Eye (tissue), 1 donor: ENCODE data around the gene GPR15LG.

ENCODE experiments used
- DNase-seq: peaks from one replicate; pipeline ENCODE4 v3.0.0-alpha.2; 2015

GPR15LG gene

DNA sequence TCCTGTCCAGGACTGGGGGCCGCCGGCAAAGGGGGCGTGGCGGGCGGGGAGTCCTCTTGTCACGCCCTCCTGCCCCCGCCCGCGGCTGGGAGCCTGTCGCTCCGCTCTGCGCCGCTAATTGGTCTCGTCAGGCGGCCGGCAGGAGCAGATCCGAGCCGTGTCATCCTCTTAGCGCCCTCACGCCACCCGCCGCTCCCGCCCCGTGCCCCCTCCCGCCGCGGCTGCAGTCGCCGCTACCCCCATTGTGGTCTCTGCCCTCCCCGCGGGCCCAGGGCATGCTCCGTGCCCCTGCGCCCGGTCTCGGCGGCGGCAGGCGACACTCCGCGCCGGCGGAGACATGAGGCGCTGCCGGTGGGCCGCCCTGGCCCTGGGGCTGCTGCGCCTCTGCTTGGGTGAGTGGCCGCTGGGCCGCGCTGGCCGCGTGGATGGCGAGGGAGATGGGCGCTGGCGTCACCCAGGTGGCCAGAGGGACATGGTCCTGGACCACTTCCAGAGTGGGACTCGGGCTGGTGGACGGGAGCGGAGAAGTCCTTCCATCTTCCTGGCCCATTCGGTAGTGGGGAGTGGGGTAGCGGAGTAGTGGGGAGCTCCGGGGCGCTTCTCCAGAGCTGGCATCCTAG, 20.9 kb downstream of the GPR15LG start, which contains the start of gene CDHR1:
TSS of gene CDHR1 (plus strand) at position 114 of the 620 bp plus-strand sequence. CDS start at position 338, 224 bp downstream.
- peak; percentile 70 for DNase-seq

DNA sequence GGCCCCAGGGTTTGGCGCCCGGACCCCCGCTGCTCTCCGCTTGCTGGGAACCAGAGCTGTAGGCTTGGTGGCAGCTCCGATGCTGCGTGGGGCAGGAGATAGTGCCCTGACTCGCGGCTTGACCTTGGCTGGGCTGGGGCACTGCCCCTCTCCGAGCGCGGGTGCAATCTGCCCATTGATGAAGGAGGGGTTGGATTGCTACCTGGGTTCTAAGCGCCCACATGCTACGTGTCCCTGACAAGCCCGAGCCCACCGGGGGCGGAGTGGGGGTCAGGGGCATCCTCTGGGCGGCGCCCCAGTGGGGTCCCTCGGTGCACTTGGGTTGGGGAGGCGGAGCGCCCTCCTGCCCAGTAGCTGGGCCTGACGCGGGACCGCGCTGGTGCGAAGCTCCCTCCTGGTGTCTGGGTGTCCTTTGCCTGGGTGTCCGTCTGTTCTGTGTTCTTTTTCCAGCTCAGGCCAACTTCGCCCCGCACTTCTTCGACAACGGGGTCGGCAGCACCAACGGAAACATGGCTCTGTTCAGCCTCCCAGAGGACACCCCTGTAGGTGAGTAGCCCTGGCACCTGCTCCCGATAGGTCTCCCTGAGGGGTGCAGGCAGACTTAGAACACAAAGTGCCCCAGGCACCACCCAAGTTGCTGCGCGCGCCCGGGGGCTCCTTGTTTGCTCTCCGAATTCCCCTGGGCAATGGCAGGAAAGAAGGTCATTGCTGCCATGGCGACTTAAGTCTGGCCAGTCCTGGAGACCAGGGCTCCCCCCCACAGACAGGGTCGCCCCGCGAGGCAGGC, 21.6 kb downstream of the GPR15LG start:
- DNase-seq: peak; percentile 37

DNA sequence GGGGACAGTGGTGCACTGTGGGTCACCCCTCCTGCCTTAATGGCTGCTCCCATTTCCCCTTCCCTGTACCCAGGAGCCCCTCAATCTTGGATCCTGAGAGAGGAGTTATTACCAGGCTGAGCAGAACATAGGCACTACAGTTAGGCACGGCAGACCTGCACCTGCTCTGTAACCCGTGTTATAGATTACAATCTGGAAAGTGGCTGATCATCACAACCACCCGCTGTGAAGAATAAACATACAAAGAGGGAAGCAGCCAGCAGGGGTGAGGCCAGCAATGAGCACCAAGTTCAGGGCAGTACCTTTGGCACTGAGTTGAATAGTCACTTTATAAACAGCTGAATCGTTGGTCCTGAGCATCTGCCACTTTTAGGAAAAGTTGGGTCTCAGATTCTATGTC, 22.5 kb downstream of the GPR15LG start:
- peak; percentile 18 for DNase-seq

DNA sequence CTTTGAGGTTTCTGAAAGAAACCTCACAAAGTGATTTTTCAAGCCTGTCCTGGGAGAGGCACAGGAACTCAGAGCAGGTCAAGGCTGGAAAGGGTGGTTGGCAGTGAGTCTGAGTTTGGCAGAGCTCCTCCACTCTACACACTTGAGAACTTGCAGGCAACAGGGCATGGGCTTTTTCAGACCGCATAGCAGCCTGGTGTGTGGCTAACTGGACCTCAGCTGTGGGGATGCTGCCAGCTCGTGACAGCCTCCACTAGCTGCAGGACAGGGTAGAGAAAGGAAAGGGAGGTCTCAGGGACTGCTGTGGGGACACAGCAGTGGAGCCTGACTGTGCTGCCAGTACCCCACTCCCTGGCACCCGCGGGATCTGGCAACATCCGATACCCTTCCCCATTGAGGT, 23.3 kb downstream of the GPR15LG start:
- no peak for DNase-seq

DNA sequence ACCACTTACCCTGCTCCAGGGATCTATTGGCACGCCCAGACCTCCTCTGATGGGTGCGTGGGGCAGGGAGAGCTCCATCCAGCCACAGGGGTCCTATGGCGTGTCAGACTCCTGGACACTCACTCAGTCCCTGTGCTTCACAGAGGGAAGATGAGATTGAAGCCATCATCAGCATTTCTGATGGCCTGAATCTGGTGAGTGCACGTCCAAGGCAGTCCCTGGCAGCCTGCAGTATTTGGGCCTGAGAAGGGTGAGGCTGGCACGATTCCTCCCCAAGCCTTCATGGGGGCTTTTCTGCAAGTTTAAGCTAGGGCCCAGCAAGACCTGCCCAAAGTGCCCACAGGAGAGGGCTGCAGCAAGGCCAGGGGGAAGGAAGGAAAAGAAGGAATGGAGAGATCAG, 24.0 kb downstream of the GPR15LG start:
- DNase-seq: no peak

DNA sequence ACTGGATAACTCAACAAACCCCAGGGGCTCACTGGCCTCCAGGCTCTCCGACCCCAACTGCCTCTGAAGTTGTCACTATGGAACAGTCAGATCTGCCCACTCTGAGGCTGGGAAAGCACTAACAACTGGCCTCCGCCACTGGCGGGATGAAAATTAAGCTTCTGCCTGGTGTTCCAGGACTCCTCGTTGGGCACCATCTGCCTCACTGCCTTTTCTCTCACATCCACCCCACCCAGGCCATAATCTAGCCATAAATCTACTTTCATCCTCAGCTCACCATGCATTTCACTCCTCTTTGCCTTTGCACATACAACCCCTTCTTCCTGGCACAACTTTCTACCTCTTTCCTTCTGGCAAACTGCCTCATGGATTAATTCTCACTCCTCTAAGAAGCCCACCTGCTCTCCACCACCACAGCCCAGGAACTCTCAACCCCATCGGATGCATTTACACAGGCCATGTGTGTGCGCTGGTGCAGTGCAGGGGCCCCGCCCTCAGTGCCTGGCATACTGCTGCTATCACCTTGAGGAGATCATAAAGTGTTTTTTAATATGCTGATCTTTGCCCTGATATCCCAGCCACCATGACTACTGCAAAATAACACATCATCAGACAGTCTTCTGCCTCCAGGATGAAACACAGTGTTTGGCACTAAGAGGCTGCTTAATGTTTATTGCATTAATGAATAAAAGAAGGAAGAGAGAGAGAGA, 24.8 kb downstream of the GPR15LG start:
- no peak for DNase-seq

DNA sequence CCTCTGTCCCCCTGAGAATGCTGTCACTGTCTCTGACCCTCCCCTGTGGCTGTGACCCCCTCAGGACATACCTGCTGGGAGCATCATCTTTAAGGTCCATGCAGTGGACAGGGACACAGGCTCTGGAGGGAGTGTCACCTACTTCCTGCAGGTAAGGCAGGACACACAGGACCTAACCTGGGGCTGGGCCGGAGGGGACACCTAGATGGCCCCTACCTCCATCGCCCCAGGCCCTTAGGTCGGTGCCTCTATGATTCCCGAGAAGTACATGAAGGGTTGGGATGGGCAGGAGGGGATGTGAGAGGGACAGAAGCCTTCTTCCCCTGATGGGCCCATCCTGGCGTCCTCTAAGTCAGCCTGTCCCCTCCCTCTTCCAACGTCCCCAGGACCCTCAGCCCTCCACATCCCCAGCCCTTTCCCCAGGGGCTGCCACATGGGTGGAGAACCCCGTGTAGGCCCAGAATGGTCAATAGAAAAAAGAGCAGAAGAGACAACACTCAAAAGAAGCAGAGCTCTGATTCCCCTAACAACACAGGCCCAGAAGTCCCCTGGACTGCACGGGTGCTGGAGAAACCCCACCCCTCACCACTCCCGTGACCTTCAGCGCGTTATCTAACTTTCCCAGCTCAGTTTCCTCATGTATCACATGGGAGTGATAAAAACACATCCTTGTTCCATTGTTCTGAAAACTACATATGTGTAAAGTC, 27.1 kb downstream of the GPR15LG start:
- DNase-seq: no peak

DNA sequence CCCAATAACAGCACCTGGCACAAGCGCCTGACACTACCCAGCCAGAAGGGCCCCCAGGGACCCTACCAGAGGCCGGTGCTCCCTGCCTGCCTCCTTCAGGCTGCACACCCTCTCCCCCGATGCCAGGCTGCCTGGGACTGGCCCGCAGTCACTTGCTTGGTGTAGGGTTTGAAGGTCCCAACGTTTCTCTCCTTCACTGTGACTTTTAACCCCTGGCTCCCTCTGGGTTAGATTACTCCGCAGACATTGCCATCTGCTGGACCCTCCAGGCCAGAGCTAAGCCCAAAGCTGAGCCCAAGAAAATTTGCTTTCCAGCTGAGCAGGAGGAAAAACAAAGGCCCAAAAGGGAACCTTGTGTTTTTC, 27.6 kb downstream of the GPR15LG start:
- no peak for DNase-seq

DNA sequence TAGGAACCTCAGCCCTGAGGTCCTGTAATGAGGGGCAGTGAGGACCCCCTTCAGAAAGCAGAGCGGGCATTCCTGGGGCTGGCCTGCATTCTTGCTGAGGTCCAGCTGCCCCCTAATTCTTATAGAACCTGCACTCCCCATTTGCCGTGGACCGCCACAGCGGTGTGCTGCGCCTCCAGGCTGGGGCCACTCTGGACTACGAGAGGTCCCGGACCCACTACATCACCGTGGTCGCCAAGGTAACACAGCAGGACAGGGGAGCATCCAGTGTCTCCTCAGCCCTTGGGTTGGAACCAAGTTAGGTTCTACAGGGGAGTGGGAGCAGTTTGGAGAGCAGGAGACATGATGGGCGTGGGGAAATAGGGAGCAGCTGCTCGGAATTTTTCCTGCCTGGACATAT, 28.1 kb downstream of the GPR15LG start:
- no peak for DNase-seq

DNA sequence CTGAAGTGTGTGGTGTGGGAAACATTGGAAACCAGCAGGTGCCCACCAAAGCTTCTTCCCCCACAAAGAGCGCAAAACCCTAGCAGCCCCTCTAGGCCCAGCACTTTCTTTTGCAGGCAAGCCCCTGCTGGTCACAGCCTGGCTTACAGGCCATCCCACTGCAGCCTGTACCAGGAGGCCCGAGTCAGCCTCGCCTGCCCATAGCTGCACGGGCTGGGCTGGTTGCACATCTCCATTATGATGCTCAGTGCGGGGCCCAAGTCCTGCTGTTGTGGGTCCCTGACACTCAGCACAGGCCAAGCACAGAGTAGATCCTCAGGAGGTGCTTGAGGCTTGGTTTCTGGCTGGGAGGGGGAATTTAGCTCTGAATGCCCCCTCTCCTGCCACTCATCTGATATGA, 28.7 kb downstream of the GPR15LG start:
- no peak for DNase-seq

DNA sequence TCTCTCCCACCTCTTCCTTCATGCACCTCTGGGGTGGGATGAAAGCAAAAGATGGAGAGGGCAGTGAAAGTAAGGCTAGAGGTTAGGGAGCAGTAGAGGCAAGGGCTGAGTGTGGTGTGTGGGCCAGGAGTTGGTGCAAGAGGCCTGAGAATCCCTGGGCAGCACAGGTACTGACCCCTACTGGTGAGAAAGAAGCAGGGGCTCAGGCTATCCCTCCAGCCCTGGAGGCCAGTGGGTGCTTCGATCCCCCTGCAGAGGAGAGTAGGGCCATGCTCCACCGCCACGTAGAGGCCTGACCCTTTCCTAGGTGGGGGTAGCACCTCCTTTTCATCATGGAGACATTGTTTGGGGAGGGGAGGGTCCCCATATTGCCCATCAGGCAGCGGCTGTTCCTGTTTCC, 30.5 kb downstream of the GPR15LG start:
- no peak for DNase-seq

DNA sequence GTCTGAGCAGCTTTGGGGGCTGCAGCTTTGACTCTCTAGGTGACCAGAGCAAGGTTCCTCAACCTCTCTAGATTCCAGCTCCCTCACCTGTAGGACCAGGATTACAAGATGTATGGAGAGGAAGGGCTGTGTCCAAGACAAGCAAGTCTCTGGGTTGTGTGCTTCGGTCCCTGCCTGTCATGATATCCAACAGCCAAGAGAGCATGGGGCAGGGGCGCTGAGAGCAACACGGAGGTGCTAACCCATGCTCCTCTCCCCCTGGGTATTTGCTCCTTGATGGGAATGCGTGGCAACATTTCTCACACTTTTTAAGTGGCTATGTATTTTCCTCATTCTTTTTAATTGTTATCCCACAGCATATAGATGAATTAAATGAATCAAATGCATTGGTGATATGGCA, 31.0 kb downstream of the GPR15LG start:
- DNase-seq: no peak

DNA sequence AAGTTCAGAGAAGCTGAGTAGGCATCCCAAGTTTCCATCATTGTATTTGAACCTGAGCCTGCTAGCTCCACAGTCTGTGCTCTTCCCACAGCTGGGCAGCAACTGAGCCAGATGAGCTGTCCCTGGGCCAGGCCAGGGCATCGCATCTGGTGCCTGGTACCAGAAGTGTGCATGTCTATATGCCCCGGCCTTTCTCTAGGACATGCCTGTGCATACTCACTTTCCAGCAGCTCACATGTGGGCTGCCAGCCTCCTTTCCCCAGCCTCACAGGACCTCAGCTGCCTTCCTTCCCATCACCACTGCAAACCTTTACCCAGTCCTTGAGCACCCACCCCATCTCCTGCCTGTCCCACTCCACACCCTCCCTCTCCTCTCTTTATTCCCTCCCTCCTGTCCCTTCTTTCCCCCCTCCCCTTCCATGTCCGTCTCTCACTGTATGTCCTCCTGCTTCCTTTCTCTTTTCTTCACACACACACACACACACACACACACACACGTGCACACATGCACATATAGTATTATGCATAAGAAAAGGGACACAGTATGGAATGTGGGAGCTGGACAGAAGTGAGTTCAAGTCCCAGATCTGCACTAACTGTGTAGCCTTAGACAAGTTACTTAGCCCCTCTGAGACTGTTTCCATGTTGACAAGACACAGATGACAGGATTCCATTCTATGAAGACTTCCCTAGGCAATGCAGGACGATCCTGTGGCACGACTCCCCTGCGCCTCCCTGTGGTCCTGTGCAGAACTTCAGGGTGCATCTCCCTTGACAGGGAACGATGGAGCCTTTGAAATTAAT, 31.6 kb downstream of the GPR15LG start:
- peak; percentile 82 for DNase-seq

DNA sequence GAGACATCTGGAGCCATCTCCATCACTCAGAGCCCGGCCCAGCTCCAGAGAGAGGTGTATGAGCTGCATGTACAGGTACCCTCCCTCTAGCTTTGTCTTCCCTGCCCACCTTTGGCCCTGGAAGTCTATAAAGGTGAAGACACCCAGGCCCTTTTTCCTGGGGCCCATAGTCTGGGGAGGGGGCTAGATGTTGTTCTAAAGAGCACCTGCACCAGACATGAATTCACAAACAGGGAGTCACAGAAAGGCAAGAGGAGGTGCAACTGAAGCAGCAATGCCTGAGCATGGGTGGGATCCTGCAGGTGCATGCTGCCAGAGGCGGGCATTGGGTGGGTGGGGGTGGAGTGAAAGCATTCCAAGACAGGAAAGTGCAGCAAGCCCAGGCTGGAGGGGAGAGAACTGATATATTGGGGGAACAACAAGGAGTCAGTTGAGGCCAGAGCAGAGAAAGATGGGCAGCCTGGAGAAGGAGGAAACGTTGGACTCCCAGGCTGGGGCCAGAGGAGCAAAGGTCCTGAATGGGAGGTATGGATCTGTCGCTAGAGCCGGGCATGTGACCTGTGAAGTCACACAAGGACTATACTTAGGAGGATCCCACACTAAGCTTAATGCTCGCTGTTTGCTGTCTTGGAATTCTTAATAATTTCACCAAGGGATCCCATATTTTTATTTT, 32.4 kb downstream of the GPR15LG start:
- no peak for DNase-seq

DNA sequence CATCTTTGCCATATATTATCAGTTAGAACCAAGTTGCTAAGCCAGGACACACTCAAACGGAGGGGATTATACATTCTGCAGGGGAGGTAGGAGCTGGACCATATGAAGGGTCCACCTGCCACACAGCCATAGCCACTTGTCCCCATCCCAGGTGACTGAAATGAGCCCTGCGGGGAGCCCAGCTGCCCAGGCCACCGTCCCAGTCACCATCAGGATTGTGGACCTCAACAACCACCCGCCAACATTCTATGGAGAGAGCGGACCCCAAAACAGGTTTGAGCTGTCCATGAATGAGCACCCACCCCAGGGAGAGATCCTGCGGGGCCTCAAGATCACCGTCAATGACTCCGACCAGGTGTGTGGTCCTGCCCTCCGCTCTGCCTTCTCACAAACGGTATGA, 34.4 kb downstream of the GPR15LG start:
- no peak for DNase-seq

DNA sequence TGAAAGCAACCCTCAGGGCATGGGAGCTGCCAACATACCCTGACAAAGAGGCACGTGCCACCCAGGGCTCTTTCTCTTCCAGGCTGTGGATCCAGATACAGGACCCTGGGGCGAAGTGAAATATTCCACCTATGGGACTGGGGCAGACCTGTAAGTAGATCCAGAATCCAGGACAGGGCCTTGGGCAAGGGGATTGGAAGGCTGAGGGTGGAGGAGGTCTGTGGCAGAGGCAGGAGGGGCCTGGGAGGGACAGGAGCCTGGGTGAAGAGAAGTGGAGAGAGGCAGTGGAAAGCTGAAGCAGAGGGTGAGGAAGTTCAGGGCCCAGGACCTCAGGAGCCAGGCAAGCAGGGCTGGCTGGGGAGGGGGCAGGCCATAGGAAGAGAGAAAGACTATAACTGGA, 38.0 kb downstream of the GPR15LG start:
- DNase-seq: no peak

DNA sequence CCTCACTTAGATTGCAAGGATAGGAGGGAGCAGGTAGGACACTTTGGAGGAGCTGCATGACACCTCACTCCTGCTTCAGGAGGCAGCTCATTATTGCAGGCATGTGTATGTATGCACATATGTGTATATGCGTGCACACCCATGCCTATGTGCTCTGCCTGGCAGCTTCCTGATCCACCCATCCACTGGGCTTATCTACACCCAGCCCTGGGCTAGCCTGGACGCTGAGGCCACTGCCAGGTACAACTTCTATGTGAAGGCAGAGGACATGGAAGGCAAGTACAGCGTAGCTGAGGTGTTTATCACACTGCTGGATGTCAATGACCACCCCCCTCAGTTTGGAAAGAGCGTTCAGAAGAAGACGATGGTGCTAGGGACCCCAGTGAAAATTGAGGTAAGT, 38.4 kb downstream of the GPR15LG start:
- DNase-seq: no peak

DNA sequence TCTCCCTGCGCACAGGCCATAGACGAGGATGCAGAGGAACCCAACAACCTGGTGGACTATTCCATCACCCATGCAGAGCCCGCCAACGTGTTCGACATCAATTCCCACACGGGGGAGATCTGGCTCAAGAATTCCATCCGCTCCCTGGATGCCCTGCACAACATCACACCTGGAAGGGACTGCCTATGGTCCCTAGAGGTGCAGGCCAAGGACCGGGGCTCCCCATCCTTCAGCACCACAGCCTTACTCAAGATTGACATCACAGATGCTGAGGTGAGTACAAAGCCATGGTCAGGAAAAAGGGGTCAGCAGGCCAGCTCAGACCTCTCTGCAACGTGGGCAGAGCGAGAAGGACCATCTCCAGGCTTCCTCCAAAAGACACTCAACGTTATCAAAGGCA, 39.5 kb downstream of the GPR15LG start:
- DNase-seq: no peak

DNA sequence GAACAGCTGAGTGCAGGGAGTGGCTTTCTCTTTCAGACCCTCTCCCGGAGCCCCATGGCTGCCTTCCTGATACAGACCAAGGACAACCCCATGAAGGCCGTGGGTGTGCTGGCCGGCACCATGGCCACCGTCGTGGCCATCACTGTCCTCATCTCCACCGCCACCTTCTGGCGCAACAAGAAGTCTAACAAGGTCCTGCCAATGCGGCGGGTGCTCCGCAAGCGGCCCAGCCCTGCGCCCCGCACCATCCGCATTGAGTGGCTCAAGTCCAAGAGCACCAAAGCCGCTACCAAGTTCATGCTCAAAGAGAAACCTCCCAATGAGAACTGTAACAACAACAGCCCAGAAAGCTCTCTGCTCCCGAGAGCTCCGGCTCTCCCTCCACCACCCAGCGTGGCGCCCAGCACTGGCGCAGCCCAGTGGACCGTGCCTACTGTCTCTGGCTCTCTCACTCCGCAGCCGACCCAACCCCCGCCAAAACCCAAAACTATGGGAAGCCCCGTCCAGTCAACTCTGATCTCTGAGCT, 40.5 kb downstream of the GPR15LG start:
- DNase-seq: no peak

DNA sequence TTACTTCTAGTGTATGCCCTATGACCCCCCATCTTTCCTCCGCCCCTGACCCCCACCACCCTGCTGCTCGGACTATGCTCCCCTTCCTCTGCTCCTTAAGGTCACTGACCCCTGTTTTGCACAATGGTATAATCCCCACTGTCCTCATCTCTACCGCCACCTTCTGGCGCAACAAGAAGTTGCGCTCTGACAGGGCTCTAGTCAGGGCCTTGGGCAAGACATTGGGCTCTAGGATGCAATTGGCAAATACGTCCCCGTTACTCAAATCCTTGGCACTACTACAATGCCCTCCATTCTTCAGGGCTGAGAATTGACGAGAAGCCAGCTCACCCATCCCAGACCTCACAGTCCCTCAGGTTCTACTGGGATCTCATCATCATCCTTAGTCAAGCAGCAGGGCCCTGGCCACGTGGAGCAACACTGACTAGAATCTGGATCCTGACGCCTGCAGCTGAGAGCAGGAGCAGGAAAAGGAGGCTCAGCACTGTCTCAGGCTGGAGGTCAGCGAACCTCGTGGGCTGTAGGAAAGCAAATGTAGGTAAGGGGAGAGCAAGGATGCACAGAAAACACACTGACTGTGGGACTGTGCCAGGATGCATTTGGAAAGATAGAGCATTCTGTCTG, 41.1 kb downstream of the GPR15LG start:
- DNase-seq: peak; percentile 19

DNA sequence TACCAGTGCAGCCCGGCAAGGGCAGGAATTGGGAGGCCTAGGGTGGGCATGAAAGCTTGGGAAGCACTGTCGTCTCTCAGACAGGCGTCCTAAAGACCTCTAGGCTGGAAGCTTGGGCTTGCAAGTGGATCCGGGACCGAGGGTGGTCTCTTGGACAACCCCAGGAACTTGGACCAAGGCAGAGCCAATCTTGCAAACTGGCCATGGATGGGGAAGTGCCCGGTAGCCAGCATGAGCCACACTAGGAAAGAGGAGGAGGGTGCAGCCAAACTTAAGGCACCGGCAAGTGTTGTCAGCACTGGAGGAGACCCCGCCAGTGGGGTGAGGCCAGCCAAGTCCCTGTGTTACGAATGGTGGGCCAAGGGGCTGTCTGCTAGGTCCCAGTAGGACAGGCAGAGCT, 43.2 kb downstream of the GPR15LG start:
- DNase-seq: no peak
